HepG2 (cell line): ENCODE measurements around the gene CEP43. TPM values are rescaled to one million over a fixed set of nuclear protein-coding genes. Genes with fewer than 3 reads are reported as not detected.

Source experiments
- CREB1 ChIP-seq, 2 experiments: fragments of 450-650 bp in 1 of 2; IDR thresholded peaks; 2 replicates each; pipeline ENCODE4 v1.6.1; 2016 to 2017; ENCODE audit warnings: control low read depth in 1 of 2, mild to moderate bottlenecking in 1 of 2, missing compliant biosample characterization in 1 of 2, missing genetic modification characterization in 1 of 2
- DRAP1 ChIP-seq: IDR thresholded peaks from 2 replicates; pipeline ENCODE4 v1.6.1; 2016; ENCODE audit warnings: missing genetic modification reagents, missing compliant biosample characterization
- FOXK1 ChIP-seq: sonication (generic); formaldehyde crosslinking; IDR thresholded peaks from 2 replicates; pipeline ENCODE4 v1.4.0; 2020; ENCODE audit warnings: low read depth, missing genetic modification reagents, borderline replicate concordance
- IKZF4 ChIP-seq: sonication (generic); formaldehyde crosslinking; IDR thresholded peaks from 2 replicates; pipeline ENCODE4 v1.5.1; 2020; ENCODE audit warnings: borderline replicate concordance, mild to moderate bottlenecking, low read depth, missing genetic modification reagents; ENCODE audit errors: not compliant biosample characterization
- KDM2A ChIP-seq: sonication (generic); formaldehyde crosslinking; IDR thresholded peaks from 2 replicates; pipeline ENCODE4 v1.4.0; 2020; ENCODE audit warnings: low read depth, missing genetic modification reagents, borderline replicate concordance
- MIER3 ChIP-seq: IDR thresholded peaks from 2 replicates; pipeline ENCODE4 v1.6.1; 2016; ENCODE audit warnings: missing compliant biosample characterization, borderline replicate concordance
- MTERF4 ChIP-seq: sonication (generic); formaldehyde crosslinking; IDR thresholded peaks from 2 replicates; pipeline ENCODE4 v1.8.0; 2023; ENCODE audit warnings: mild to moderate bottlenecking, missing genetic modification reagents
- MXD1 ChIP-seq: sonication (generic); formaldehyde crosslinking; IDR thresholded peaks from 2 replicates; pipeline ENCODE4 v1.4.0; 2020; ENCODE audit warnings: mild to moderate bottlenecking, missing genetic modification reagents
- NR2C2 ChIP-seq: sonication (generic); formaldehyde crosslinking; IDR thresholded peaks from 2 replicates; pipeline ENCODE4 v1.4.0; 2020; ENCODE audit warnings: missing genetic modification reagents, mild to moderate bottlenecking, moderate library complexity, borderline replicate concordance
- PATZ1 ChIP-seq: sonication (generic); formaldehyde crosslinking; IDR thresholded peaks from 2 replicates; pipeline ENCODE4 v1.4.0; 2020; ENCODE audit warnings: missing genetic modification reagents
- PHB2 ChIP-seq: fragments of 450-650 bp; IDR thresholded peaks from 2 replicates; pipeline ENCODE4 v1.6.1; 2018; ENCODE audit not compliant: partially characterized antibody
- PHF20 ChIP-seq: sonication (generic); formaldehyde crosslinking; IDR thresholded peaks from 2 replicates; pipeline ENCODE4 v1.5.0; 2020; ENCODE audit warnings: mild to moderate bottlenecking, missing genetic modification reagents
- SNAPC2 ChIP-seq: sonication (generic); formaldehyde crosslinking; IDR thresholded peaks from 2 replicates; pipeline ENCODE4 v1.8.1; 2022; ENCODE audit warnings: mild to moderate bottlenecking, missing genetic modification reagents
- SSRP1 ChIP-seq: IDR thresholded peaks from 2 replicates; pipeline ENCODE4 v1.6.1; 2016; ENCODE audit warnings: control low read depth
- TCF7 ChIP-seq: sonication (generic); IDR thresholded peaks from 2 replicates; pipeline ENCODE4 v1.6.1; 2016; ENCODE audit warnings: antibody characterized with exemption, low read depth
- ZNF138 ChIP-seq: sonication (generic); formaldehyde crosslinking; IDR thresholded peaks from 2 replicates; pipeline ENCODE4 v1.5.0; 2020; ENCODE audit warnings: mild to moderate bottlenecking, low read depth, missing genetic modification reagents
- ZNF563 ChIP-seq: sonication (generic); formaldehyde crosslinking; IDR thresholded peaks from 2 replicates; pipeline ENCODE4 v1.8.0; 2022; ENCODE audit warnings: mild to moderate bottlenecking, moderate library complexity, missing genetic modification reagents
- ZNF597 ChIP-seq: sonication (generic); formaldehyde crosslinking; IDR thresholded peaks from 2 replicates; pipeline ENCODE4 v1.5.0; 2020; ENCODE audit warnings: missing genetic modification reagents
- ZNF770 ChIP-seq: sonication (generic); formaldehyde crosslinking; IDR thresholded peaks from 2 replicates; pipeline ENCODE4 v1.5.0; 2020; ENCODE audit warnings: mild to moderate bottlenecking, missing genetic modification reagents
- ZSCAN22 ChIP-seq: sonication (generic); formaldehyde crosslinking; IDR thresholded peaks from 2 replicates; pipeline ENCODE4 v1.4.0; 2020; ENCODE audit warnings: mild to moderate bottlenecking, missing genetic modification reagents
- polyA plus RNA-seq, 8 experiments: library from polyadenylated mRNA; depleted of rRNA in 3 of 8; stranded (reverse) in 7 of 8; unstranded in 1 of 8; fragments of >200 nt; fragmentation: Illumina TruSeq in 4 of 8; extraction: Trizol in 4 of 8; gene quantifications; 2 replicates each; pipeline versions ENCODE4 v1.2.1 to v1.2.3, GENCODE V29; 2011 to 2016; ENCODE audit warnings: low read depth in 4 of 8, missing spikeins in 1 of 8, mixed read lengths in 1 of 8; ENCODE audit not compliant: insufficient read depth in 1 of 8
- total RNA-seq, 5 experiments: library from RNA; depleted of rRNA; stranded (reverse); fragments of >200 nt; fragmentation: Illumina TruSeq; extraction: Trizol; gene quantifications; 2 replicates each; pipeline ENCODE4 v1.2.3, GENCODE V29; 2016; ENCODE audit warnings: low read depth in 1 of 5

CEP43 gene
- total and polyA plus RNA-seq, 2 of the 13 experiments (the other 11 are each of a cell fraction or from before 2014, with no cell fraction given): 29.3 to 73.9 TPM

GRCh38 chr6:166958926-166959861 lies 40.0 kb upstream of the CEP43 start (continued):
- TF ChIP-seq MIER3 (CRISPR knock-in tag) (peak; percentile 45), ZNF138 (CRISPR knock-in tag) (0 out of 2 replicates have a peak, but pooled peaks have one; percentile 7), ZNF770 (CRISPR knock-in tag) (peak; percentile 45), TCF7 (peak; percentile 39; the same call in 1 of the 2 replicates), SNAPC2 (CRISPR knock-in tag) (0 out of 2 replicates have a peak, but pooled peaks have one; percentile 58), PHB2 (no peak), IKZF4 (CRISPR knock-in tag) (no peak), CREB1 (IDR thresholded peaks at IDR 0.05) (0 out of 2 replicates have a peak, but pooled peaks have one; percentile 9), CREB1 (CRISPR knock-in tag; IDR thresholded peaks at IDR 0.05) (no peak), ZNF563 (CRISPR knock-in tag) (0 out of 2 replicates have a peak, but pooled peaks have one; percentile 18), KDM2A (CRISPR knock-in tag) (no peak), ZNF597 (CRISPR knock-in tag) (no peak), PHF20 (CRISPR knock-in tag) (peak; percentile 39), PATZ1 (CRISPR knock-in tag) (peak; percentile 89), NR2C2 (CRISPR knock-in tag) (no peak), ZSCAN22 (no peak), MTERF4 (CRISPR knock-in tag) (0 out of 2 replicates have a peak, but pooled peaks have one; percentile 46), DRAP1 (CRISPR knock-in tag) (peak; percentile 75; the same call in 1 of the 2 replicates), MXD1 (CRISPR knock-in tag) (no peak), SSRP1 (CRISPR knock-in tag) (no peak), FOXK1 (CRISPR knock-in tag) (peak; percentile 77; the same call in 1 of the 2 replicates)
